NCI-H748 (cell line): ENCODE measurements around the gene LRRC27.

Experiments
- DNase-seq: peaks from one replicate; lab custom pipeline; 2025; ENCODE audit not compliant: unreplicated experiment; lab: John Stamatoyannopoulos, UW

The LRRC27 gene

DNA sequence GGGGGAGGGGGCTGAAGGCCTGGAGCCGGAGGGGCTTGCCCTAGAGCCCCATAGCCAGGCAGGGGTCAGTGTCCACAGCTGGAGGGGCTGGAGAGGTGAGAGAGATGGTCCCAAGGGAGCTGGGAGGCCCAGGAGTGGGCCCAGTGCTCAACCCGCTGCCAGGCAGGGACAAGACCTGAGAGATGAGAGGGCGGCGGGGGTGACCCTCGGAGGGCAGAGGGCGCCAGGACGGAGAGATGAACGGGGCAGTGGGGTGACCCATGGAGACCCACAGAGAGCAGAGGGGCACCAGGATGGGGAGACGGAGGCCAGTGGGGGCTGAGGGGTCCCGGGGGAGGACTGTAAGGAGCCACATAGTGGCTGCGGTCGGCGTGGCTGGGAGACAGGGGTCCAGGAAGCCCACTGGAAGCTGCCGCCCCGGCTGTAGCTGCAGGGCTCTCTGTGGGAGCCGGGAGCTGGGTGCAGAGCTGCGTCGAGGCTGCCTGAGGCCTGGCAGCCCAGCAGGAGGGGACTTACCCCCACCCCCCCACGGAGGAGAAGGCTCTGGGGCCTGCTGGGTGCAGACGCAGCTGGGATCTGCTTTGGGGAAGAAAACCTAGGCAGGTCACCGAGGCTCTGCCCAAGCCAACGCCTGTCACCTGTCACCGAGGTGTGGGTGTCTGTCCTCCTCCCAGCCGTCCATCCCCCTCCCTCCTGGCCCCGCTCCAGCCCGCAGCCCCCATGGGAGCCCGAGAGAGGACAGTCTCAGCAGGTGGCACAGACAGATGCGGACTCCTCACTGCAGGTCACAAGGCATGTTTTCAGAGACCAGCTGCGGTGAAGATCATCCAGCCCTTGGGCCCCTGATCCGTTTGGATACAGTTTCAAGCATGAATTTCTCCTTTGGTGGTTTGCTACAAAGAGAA is 90.1 kb downstream of the LRRC27 start:
- DNase-seq: no peak

DNA sequence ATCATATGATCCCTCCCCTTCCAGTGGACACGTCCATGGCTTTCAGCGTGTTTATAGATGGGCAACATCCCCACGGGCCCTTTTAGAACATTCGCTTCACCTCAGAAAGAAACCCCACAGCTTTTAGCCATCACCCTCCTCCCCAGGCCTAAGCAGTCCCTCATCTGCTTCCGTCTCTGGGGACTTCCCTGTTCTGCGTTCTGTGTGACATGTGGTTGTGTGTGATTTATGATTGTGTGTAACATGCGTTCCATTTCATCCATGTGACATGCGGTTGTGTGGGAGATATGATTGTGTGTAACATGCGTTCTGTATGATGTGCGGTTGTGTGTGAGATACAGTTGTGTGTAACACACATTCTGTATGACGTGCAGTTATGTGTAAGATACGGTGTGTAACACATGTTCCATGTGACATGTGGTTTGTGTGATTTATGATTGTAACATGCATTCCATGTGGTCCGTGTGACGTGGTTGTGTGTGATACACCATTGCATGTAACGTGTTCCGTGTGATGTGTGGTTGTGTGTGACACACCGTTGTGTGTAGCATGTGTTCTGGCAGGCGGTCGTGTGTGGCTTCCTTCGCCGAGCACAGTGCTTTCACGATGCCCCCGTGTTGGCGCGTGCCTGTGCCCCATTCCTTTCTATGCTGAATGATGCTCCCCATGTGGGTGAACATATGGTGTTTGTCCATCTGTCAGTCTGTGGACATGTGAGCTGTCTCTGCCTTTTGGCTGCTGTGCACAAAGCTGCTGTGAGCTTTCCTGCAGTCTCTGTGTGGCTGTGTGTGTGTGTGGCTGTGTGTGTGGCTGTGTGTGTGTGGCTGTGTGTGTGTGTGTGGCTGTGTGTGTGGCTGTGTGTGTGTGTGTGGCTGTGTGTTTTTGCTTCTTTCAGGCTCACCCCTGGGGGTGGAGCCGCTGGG is 91.2 kb downstream of the LRRC27 start:
- DNase-seq: no peak

DNA sequence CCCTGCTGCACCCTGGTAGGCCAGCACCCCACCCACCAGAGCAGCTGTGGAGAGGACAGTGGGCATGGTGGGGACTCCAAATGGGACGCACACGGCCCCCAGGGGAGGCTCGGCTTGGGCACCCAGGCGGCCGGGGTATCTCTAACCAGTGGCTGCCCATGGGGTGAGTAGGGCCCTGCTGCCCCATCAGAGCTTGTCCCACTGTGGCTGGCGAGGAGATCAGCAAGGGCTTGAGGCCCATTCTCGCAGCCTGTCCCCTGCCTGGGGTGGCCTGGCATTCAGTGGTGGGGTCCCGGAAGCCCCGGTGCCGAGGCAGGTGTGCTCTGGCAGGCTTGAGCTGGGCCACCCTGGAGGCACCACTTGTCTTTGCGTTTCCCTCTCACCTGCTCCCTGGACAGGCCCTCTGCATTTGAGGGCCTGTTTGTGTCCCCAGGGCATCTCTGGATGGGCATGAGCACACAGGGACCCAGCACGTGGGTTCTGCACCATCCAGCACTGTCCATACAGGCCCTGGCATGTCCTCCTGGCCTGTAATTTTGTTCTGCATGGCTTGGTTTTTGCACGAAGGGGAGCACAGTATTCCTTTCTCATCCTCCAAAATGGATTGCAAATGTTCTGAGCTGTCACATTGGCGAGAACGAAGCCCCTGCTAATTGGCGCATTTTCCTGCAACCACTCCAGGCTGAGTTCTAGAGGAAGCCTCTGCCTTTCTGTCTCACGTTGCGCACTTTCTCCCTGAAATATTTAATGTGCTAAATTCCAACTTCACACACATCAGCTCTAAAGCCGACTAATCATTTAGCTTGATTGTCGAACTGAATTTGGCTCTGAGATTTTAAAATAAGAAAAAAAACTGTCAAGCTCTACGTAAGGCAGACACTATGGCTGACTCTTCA is 92.2 kb downstream of the LRRC27 start:
- no peak for DNase-seq

DNA sequence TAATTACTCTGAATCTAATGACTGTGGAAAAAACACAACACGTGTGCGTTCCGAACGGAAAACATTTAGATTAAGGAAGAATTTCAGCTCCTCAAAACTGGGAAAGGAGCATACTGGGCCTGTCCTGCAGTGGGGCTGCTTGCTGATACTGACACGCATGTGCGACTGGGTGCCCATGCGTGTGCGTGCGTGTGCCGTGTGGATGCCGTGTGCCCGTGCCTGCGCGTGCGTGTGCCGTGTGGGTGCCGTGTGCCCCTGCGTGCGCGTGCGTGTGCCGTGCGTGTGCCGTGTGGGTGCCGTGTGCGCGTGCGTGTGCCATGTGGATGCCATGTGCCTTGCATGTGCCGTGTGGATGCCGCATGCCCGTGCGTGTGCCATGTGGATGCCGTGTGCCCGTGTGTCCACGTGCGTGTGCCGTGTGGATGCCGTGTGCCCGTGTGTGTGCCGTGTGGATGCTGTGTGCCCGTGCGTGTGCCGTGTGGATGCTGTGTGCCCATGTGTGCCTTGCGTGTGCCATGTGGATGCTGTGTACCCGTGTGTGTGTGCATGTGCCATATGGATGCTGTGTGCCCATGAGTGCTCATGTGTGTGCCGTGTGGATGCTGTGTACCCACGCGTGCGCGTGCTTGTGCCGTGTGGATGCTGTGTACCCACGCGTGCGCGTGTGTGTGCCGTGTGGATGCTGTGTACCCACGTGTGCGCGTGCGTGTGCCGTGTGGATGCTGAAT is 93.2 kb downstream of the LRRC27 start:
- DNase-seq: no peak

DNA sequence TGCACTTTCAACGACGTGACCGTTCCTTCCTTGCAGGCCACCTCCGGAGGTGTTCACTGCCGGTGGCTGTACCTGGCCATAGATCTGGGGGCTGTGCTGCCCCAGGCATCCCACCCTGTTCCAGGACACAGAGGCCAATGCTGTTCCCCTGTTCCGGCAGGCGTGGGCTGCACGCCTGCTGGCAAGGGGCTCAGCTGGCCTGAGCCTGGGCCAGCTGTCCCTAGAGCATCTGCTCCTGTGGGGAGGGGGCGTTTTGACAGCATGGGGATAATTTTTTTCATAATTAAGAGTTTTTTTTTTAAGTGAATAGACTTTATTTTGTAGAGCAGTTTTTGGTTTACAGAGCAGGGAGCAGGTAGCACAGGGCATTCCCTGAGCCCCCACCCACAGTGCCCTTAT is 93.8 kb downstream of the LRRC27 start:
- DNase-seq: no peak

DNA sequence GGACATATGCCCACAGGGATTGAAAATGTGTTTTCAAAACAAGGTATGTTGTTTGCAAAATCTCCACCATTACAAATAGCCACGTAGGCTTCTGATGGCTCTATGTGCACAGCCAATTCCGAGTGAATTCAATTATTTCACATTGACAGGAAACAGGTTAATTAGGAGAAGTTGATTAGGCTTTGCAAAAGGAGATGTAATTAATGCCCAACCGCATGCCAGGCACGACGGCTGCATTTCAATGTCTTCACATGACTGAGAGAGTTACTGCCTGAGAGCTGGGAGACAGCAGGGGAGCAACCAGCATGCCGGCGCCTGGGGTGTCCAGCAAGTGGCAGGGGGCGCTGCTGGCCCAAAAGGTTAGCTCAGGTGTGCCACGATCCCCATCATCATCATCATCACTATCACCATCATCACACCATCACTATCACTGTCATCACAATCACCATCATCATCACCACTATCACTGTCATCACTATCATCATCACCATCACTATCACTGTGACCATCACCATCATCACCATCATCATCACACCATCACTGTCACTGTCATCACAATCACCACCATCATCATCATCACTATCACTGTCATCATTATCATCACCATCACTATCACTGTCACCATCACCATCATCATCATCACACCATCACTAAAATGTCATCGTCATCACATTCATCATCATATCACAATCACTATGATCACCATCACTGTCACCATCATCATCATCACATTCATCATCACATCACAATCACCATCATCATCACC is 95.2 kb downstream of the LRRC27 start:
- no peak for DNase-seq

DNA sequence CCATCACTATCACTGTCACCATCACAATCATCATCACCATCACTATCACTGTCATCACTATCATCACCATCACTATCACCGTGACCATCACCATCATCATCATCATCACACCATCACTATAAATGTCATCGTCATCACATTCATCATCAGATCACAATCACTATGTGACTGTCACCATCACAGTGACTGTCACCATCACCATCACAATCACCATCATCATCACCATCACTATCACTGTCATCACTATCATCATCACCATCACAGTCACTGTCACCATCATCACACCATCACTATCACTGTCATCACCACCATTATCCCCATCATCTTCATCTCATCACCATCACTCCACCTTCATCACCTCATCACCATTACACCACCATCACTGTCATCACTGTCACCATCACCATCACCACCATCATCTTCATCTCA is 96.0 kb downstream of the LRRC27 start:
- no peak for DNase-seq

DNA sequence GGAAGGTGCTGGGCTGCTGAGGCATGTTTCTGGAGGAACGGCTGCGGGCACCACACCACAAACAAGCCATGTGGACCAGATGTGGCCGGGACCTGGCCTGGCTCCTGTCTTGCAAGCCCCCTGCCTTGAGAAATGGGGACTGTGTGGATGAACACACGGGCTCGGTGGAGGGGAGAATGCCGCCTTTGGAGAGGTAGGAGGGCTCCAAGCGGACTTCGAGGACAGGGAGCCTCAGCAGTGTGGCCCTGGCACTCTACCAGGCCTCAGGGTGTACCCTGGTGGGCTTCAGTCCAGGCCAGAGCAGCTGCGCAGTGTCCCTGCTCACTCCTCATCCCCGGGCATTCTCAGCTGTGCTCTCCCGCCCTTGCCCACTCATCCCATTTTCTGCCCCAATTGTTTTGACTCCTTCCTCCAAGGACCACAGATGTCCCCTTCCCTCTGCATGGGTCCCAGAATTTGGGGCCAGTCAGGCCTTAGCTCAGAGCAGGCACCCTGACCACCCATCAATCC is 96.5 kb downstream of the LRRC27 start:
- no peak for DNase-seq
